Endothelial cell of hepatic sinusoid (primary cell): ENCODE data around the gene MSMB.
"Not testable (repeated sequence)": the region's sequence is repeated elsewhere in the genome, so short reads cannot be mapped to it uniquely, and the experiment has no call there.

Experiments
- in situ Hi-C: cut with HindIII; loops from 2 replicates; pipeline ENCODE4 v1.10.0; 2017; ENCODE audit warnings: low sequenced_read_pairs

MSMB gene

GRCh38 chr10:46016190-46016589 is 29.9 kb downstream of the MSMB start:
- in situ Hi-C loops = no loop called here

- in situ Hi-C loops = no loop called here
Observed at GRCh38 chr10:46014683-46015405, 31.2 kb downstream of the MSMB start.

- in situ Hi-C loops = no loop called here
Observed at GRCh38 chr10:46014206-46014605, 31.9 kb downstream of the MSMB start.

- in situ Hi-C loops = no loop called here
Observed at GRCh38 chr10:46012746-46013145, 33.3 kb downstream of the MSMB start.

- in situ Hi-C loops = no loop called here
Observed at GRCh38 chr10:46006219-46006618, 39.9 kb downstream of the MSMB start.

- in situ Hi-C loops = no loop called here
Observed at GRCh38 chr10:46005383-46005782, 40.7 kb downstream of the MSMB start.

- in situ Hi-C loops = no loop called here
Observed at GRCh38 chr10:46004963-46005362, 41.1 kb downstream of the MSMB start.

GRCh38 chr10:46002916-46003693 is 43.0 kb downstream of the MSMB start:
- in situ Hi-C loops = no loop called here

- in situ Hi-C loops = not testable (repeated sequence)
Observed at GRCh38 chr10:46002189-46002687, 43.8 kb downstream of the MSMB start.

- in situ Hi-C loops = no loop called here
Observed at GRCh38 chr10:46001187-46001756, 44.8 kb downstream of the MSMB start.

GRCh38 chr10:46000538-46000937 is 45.5 kb downstream of the MSMB start:
- in situ Hi-C loops = no loop called here

GRCh38 chr10:45999955-46000354 is 46.1 kb downstream of the MSMB start:
- in situ Hi-C loops = not testable (repeated sequence)

GRCh38 chr10:45997994-45998763 is 47.9 kb downstream of the MSMB start:
- in situ Hi-C loops = no loop called here

- in situ Hi-C loops = no loop called here
Observed at GRCh38 chr10:45997557-45997956, 48.5 kb downstream of the MSMB start.

GRCh38 chr10:45985590-45985989 is 60.5 kb downstream of the MSMB start:
- in situ Hi-C loops = not testable (repeated sequence)

GRCh38 chr10:45984473-45984872 is 61.6 kb downstream of the MSMB start:
- in situ Hi-C loops = not testable (repeated sequence)

- in situ Hi-C loops = not testable (repeated sequence)
Observed at GRCh38 chr10:45983538-45984186, 62.4 kb downstream of the MSMB start.
